Eye (tissue), 1 donor: ENCODE data around the gene ABI3BP.

Experiments used
- DNase-seq: peaks from one replicate; pipeline ENCODE4 v3.0.0-alpha.2; 2015

Gene ABI3BP

GRCh38 chr3:100932491-100932890 lies 60.7 kb downstream of the ABI3BP start:
- DNase-seq = no peak

GRCh38 chr3:100928638-100929428 lies 64.4 kb downstream of the ABI3BP start:
- DNase-seq = no peak

GRCh38 chr3:100927775-100928174 lies 65.4 kb downstream of the ABI3BP start:
- DNase-seq = no peak

GRCh38 chr3:100915706-100916495 lies 77.3 kb downstream of the ABI3BP start:
- DNase-seq = no peak

GRCh38 chr3:100913870-100914648 lies 79.2 kb downstream of the ABI3BP start:
- no peak for DNase-seq

GRCh38 chr3:100912976-100913545 lies 80.2 kb downstream of the ABI3BP start:
- peak; percentile 57 for DNase-seq

DNA sequence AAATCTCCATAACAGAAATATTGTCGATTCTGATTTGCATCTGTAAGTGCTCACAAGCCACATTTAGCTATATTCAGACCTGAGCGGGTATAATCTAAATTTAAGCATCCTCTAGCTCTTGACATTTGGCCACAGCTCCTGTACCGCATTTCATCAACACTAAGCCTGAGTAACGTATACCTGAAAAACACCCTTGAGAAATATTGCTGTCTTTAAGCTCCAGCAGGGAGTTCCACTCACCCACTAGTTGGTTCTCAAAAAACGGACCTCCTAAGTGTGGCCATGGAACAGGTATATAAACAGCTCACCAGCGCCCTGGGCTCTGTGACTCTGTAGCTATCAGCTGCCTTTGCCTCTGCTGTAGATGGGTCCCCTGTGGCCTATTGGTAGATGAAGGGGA lies 80.7 kb downstream of the ABI3BP start:
- no peak for DNase-seq

GRCh38 chr3:100911956-100912355 lies 81.3 kb downstream of the ABI3BP start:
- no peak for DNase-seq

GRCh38 chr3:100910986-100911385 lies 82.2 kb downstream of the ABI3BP start:
- DNase-seq = no peak

DNA sequence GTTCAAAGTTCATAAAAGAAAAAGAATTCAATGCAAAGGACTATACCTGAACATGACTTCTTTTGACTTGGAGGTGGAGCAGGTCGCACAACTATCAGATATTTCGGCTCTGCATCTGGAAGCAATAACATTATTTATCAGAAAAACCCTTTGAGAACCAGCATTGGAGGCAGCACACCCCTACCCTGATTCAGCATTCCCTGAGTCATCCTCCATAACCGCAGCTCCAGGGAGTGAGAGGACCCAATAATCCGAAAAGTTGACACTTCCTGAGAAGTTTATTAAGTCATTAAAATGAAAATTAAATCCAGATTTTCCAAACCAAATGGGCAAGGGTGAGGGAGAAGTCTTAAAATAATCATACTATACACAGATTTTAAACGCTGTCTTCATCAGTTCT lies 90.6 kb downstream of the ABI3BP start:
- no peak for DNase-seq

- DNase-seq = no peak
Observed at GRCh38 chr3:100900671-100901335, 92.4 kb downstream of the ABI3BP start.

DNA sequence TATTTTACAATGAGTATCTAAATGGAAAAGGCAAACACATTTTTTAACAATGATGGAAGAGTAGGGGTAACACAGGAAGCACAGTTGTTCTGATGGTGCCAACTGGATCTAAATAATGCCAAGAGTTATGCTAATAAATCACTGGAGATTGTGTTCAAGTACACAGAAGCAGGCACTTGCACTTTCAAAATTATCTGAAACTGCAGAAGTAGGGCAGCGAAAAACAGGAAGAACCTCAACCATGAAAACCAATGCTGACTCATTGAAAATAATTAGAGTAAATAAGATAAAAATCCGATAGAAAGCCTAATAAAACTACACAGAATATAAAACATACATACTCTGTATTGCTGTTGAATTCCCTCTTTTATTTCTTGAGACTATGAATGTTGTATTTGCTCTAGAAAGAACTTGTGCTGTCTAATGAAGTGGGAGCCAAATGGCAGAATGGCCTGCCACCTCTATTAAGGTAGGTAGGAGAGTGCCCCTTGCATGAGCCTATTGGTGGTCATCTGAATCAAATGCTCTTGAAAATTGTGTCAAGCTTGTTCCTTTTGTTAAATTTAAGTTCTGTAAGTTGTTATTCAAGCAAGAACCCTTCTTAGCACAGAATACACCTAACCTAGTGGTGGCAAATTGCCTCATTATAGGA lies 93.7 kb downstream of the ABI3BP start:
- DNase-seq = no peak

GRCh38 chr3:100898681-100899080 lies 94.5 kb downstream of the ABI3BP start:
- DNase-seq = no peak

GRCh38 chr3:100896994-100897393 lies 96.2 kb downstream of the ABI3BP start:
- DNase-seq = no peak

- no peak for DNase-seq
Observed at GRCh38 chr3:100893590-100893989, 99.6 kb downstream of the ABI3BP start.

GRCh38 chr3:100893108-100893507 lies 100.1 kb downstream of the ABI3BP start:
- no peak for DNase-seq

- DNase-seq = no peak
Observed at GRCh38 chr3:100891827-100892226, 101.4 kb downstream of the ABI3BP start.

GRCh38 chr3:100891033-100891432 lies 102.2 kb downstream of the ABI3BP start:
- no peak for DNase-seq

GRCh38 chr3:100888881-100889280 lies 104.3 kb downstream of the ABI3BP start:
- no peak for DNase-seq

DNA sequence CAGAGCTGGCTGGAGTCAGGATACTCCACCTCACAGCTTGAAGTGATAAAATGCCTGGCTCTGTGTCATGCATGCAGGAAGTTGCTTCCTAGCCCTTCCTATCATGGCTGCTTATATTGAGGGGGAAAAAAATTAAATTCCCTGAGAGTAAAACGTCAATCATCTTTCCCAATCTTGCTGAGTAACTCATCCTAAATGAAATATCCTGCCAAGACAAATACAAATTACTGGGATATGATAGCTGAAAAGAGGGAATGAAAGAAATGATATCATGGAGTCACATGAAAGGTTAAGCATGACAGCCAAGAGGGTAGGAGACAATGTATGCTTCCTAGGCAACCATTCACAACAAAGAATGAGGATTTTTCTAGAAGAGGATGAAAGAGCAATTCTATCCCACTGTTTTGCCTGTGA lies 110.6 kb downstream of the ABI3BP start:
- DNase-seq = peak; percentile 37

DNA sequence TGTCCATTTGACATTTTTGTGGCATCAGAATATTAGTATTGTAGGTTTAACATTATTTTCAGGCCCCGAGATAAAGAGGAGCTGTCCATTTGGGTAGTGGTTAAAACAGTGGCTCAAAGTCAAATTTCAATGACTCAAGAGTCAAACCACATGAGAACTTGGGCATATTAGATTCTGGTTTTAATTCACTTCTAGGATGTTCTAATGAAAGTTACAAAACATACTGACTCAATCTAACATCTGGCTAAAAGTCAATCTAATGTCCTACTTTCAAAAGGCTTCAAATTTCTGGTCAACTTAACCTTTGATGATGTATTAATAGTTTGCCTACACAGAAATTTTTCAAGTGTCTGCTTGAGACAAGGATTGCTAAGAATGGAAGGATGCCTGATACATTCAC lies 112.4 kb downstream of the ABI3BP start:
- no peak for DNase-seq

DNA sequence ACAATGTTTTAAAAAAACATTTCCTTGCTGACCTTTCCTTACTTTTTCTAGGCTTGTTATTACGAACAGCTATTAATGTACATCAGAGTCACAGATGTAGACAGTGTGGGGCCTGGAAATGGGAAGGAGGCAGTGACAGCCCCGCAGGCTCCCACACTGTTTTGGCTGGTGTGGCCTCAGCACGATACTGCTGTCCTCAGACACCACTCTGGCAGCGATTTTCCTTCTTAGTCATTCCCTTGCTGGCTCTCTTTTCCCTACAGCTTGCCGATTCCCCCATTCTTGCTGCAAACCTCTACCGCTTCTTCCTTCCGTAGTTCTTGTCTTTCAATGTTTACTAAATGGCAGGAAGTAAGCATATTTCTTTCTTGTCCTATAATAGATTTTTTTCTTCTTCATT lies 113.1 kb downstream of the ABI3BP start:
- DNase-seq = no peak
